ENCODE results near the gene CCR9. TPM values are rescaled to one million over a fixed set of nuclear protein-coding genes. Genes with fewer than 3 reads are reported as not detected.

CCR9 gene
- total RNA-seq (2021) (not detected in 2 replicates), Bru-seq, nascent RNA (not detected), BruChase-seq, experiment 1, labeled RNA remaining after a 2-hour chase (not detected), BruChase-seq, experiment 2, labeled RNA remaining after a 6-hour chase (not detected)
- long read RNA-seq: 0 reads

- POLR2A ChIA-PET (ENCODE audit: low non-redundant PET): no interaction called here
- BruUV-seq (replicated peaks): no TSS peak
Observed at GRCh38 chr3:45885979-45886705, at the start of gene CCR9. TSS of gene CCR9 (plus strand) at chr3:45886543. CDS start at chr3:45894934, 8,391 bp downstream.

GRCh38 chr3:45838466-45838865 is 47.9 kb upstream of the CCR9 start:
- no peaks in the 10 kb centered on the region for H3K9me3 ChIP-seq (ENCODE audit: low read depth, low read length, poor library complexity, severe bottlenecking)
- no peak for DNase-seq (ENCODE audit: low spot score)
- POLR2A ChIA-PET (ENCODE audit: low non-redundant PET): no interaction called here

More at GRCh38 chr3:45885979-45886705, at the start of gene CCR9:
- no peak for TF ChIP-seq CTCF (conservative IDR thresholded peaks at IDR 0.05; ENCODE audit: low read depth, low read length)
- TF ChIP-seq EZH2 (IDR thresholded peaks at IDR 0.05; ENCODE audit: borderline replicate concordance, low read depth, low read length, poor library complexity, severe bottlenecking): no peak
- Histone ChIP-seq H3K27ac (ENCODE audit: low read depth, low read length, poor library complexity, severe bottlenecking) (no peak within 1 kb of the TSS), H3K9me3 (ENCODE audit: low read depth, low read length, poor library complexity, severe bottlenecking) (no peaks in the 10 kb centered on the region), H3K36me3 (ENCODE audit: insufficient read depth, low read length, poor library complexity, severe bottlenecking) (no peaks in the 10 kb centered on the region), H3K4me3 (ENCODE audit: low read depth, low read length, poor library complexity, severe bottlenecking) (no peak within 1 kb of the TSS), H3K4me1 (ENCODE audit: insufficient read depth, low read length, poor library complexity, severe bottlenecking) (no peaks in the 10 kb centered on the region), H3K27me3 (replicated peaks; ENCODE audit: insufficient read depth, low read depth, low read length, poor library complexity) (no peaks in the 10 kb centered on the region)
- intact Hi-C loops (cut with micrococcal nuclease; ENCODE audit: unreplicated experiment): no loop called here
- CTCF ChIA-PET: no interaction called here
- DNase-seq (ENCODE audit: low spot score): no peak

GRCh38 chr3:45841420-45841756 is 45.0 kb upstream of the CCR9 start:
- DNase-seq (ENCODE audit: low spot score): no peak
- Histone ChIP-seq H3K36me3 (ENCODE audit: insufficient read depth, low read length, poor library complexity, severe bottlenecking) (no peaks in the 10 kb centered on the region), H3K9me3 (ENCODE audit: low read depth, low read length, poor library complexity, severe bottlenecking) (no peaks in the 10 kb centered on the region), H3K4me1 (ENCODE audit: insufficient read depth, low read length, poor library complexity, severe bottlenecking) (no peaks in the 10 kb centered on the region), H3K4me3 (ENCODE audit: low read depth, low read length, poor library complexity, severe bottlenecking) (peak overlapping the region; percentile 68), H3K27me3 (replicated peaks; ENCODE audit: insufficient read depth, low read depth, low read length, poor library complexity) (no peaks in the 10 kb centered on the region), H3K27ac (ENCODE audit: low read depth, low read length, poor library complexity, severe bottlenecking) (peak overlapping the region; percentile 37)
- TF ChIP-seq EZH2 (IDR thresholded peaks at IDR 0.05; ENCODE audit: borderline replicate concordance, low read depth, low read length, poor library complexity, severe bottlenecking) (no peak), CTCF (conservative IDR thresholded peaks at IDR 0.05; ENCODE audit: low read depth, low read length) (no peak)
- intact Hi-C loops (cut with micrococcal nuclease; ENCODE audit: unreplicated experiment): loop anchor here (5.0 kb wide), 1 partner anchor 804 kb away; no protein-coding TSS in a partner anchor
- ChIA-PET POLR2A (ENCODE audit: low non-redundant PET) (no interaction called here), CTCF (interaction anchor here (0.5 kb wide), 1 partner anchor 631 kb away, joined by 9 read pairs; no protein-coding TSS in a partner anchor)
- no TSS peak for BruUV-seq (replicated peaks)

More at GRCh38 chr3:45838466-45838865, 47.9 kb upstream of the CCR9 start:
- intact Hi-C loops (cut with micrococcal nuclease; ENCODE audit: unreplicated experiment): no loop called here
- H3K4me3 ChIP-seq (ENCODE audit: low read depth, low read length, poor library complexity, severe bottlenecking): no peak overlapping the region
- CTCF ChIA-PET: no interaction called here
- no TSS peak for BruUV-seq (replicated peaks)
- H3K27ac ChIP-seq (ENCODE audit: low read depth, low read length, poor library complexity, severe bottlenecking): no peak overlapping the region
- H3K4me1 ChIP-seq (ENCODE audit: insufficient read depth, low read length, poor library complexity, severe bottlenecking): no peaks in the 10 kb centered on the region
- no peaks in the 10 kb centered on the region for H3K36me3 ChIP-seq (ENCODE audit: insufficient read depth, low read length, poor library complexity, severe bottlenecking)
- TF ChIP-seq EZH2 (IDR thresholded peaks at IDR 0.05; ENCODE audit: borderline replicate concordance, low read depth, low read length, poor library complexity, severe bottlenecking): no peak
- TF ChIP-seq CTCF (conservative IDR thresholded peaks at IDR 0.05; ENCODE audit: low read depth, low read length): no peak
- H3K27me3 ChIP-seq (replicated peaks; ENCODE audit: insufficient read depth, low read depth, low read length, poor library complexity): no peaks in the 10 kb centered on the region

Measured in A673 (cell line).